ENCODE data around the gene CPN1. TPM values are rescaled to one million over a fixed set of nuclear protein-coding genes. Genes with fewer than 3 reads are reported as not detected.

CPN1 gene
- polyA plus RNA-seq, 1 donor (not counting 4 experiments of a cell fraction or from before 2014, with no cell fraction given): not detected

DNA sequence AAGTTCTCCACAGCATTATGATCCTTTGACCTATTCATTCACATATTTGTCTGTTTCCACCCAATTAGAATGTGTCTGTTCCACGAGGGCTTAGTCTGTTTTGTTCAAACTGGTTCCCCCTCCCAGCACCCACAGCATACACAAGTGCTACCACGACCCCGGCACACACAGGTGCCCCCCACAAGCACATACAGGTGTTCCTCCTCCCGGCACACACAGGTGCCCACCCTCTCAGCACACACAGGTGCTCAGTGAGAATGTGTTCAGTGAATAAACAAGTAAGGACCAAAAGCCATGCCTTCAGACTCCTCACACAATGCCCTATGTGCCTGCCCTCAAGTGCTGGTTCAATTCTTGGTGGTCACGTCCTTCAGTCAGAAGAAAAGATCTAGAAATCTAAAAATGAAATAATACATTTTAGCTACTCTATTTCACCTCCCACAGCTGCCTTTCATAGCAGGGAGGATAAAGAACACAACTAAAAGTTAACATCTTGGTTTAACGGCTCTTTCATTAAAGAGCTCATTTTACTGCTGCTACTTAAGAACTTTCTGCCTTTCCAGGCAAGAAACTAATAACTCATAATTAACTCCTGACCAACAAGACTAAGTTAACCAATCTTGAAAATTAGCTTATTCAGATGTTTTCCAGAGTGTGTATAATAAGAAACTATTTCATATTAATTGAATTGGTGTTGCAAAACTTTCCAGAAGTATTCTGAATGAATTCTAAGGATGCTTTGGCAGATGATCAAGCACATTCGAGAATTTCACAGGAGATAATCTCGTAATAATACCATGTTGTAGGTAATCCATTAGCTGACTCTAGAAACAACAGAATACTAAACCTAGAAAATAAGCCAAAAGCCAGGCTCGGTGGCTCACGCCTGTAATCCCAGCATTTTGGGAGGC, 74.2 kb downstream of the CPN1 start:
- Histone ChIP-seq H3K4me2 (ENCODE audit: control insufficient read depth, extremely low read depth, insufficient read depth, low read depth, low read length) (peak overlapping the region; percentile 90), H3K9me3 (ENCODE audit: control insufficient read depth, low read depth, low read length) (no peaks in the 10 kb centered on the region), H3K27ac (ENCODE audit: control insufficient read depth, insufficient read depth, low read length) (peak overlapping the region; percentile 66), H2AFZ (ENCODE audit: control insufficient read depth, low read length) (no peak overlapping the region), H3K4me1 (ENCODE audit: control insufficient read depth, extremely low read depth, insufficient read depth, low read length) (peaks cover 42% of the 10 kb centered on the region), H3K4me3 (ENCODE audit: control insufficient read depth in 2 of 3, extremely low read depth in 1 of 3, insufficient read depth in 2 of 3, low read depth in 1 of 3, low read length in 3 of 3) (peak overlapping the region; percentile 51 to 86 (median 77)), H4K20me1 (ENCODE audit: control insufficient read depth, extremely low read depth, insufficient read depth, low read length) (no peaks in the 10 kb centered on the region), H3K27me3 (ENCODE audit: control insufficient read depth, extremely low read depth, insufficient read depth, low read length) (no peaks in the 10 kb centered on the region), H3K79me2 (ENCODE audit: control insufficient read depth, insufficient read depth, low read length) (peaks cover 59% of the 10 kb centered on the region), H3K9ac (ENCODE audit: control insufficient read depth, extremely low read depth, insufficient read depth, low read length) (peak overlapping the region; percentile 87), H3K9me1 (ENCODE audit: control insufficient read depth, extremely low read depth, insufficient read depth, low read length) (no peaks in the 10 kb centered on the region), H3K36me3 (ENCODE audit: control insufficient read depth in 2 of 2, extremely low read depth in 1 of 2, insufficient read depth in 2 of 2, low read length in 2 of 2) (no peaks in the 10 kb centered on the region)
- no peak for FAIRE-seq
- TF ChIP-seq EZH2 (IDR thresholded peaks at IDR 0.05; ENCODE audit: low read length): no peak
- TF ChIP-seq, protein P1, sequence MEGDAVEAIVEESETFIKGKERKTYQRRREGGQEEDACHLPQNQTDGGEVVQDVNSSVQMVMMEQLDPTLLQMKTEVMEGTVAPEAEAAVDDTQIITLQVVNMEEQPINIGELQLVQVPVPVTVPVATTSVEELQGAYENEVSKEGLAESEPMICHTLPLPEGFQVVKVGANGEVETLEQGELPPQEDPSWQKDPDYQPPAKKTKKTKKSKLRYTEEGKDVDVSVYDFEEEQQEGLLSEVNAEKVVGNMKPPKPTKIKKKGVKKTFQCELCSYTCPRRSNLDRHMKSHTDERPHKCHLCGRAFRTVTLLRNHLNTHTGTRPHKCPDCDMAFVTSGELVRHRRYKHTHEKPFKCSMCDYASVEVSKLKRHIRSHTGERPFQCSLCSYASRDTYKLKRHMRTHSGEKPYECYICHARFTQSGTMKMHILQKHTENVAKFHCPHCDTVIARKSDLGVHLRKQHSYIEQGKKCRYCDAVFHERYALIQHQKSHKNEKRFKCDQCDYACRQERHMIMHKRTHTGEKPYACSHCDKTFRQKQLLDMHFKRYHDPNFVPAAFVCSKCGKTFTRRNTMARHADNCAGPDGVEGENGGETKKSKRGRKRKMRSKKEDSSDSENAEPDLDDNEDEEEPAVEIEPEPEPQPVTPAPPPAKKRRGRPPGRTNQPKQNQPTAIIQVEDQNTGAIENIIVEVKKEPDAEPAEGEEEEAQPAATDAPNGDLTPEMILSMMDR (optimal IDR thresholded peaks at IDR 0.05 in 1 of 3, IDR thresholded peaks at IDR 0.05 in 1 of 3, conservative IDR thresholded peaks at IDR 0.05 in 1 of 3; ENCODE audit: extremely low read depth in 1 of 3, insufficient read depth in 2 of 3, low read length in 3 of 3): no peak
- dilution Hi-C loops (cut with MboI; ENCODE audit: extremely low pct_ligation_motif_present, low sequenced_read_pairs): no loop called here
- no peak for DNase-seq (ENCODE audit: low read depth, low spot score)

DNA sequence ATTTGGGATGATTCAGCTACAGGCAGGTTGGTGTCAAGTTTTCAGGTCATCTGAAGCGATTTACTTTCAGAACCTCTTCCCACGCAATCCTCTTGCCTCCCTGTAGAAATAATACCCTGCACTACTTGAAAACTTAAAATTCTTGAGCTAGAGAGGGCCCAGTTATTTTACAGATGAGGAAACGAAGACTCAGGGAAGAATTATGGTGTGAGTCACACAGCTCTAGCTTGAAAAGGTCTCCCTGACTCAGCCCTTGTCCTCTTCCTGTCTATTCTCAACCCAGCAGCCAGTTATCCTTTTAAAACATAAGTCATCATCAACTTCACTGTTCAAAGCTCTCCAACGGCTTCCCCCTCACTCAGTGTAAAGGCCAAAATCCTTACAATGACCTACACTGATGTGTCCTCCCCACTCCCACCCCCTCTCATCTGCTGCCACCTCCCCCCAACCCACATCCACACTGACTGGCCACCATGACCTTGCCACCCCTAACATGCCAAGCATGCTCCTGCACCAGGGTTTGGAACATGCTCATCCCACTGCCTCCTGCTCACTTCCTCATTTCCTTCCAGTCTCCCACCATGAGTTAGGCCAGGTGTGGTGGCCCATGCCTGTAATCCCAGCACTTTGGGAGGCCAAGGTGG, 75.3 kb downstream of the CPN1 start:
- H3K4me2 ChIP-seq (ENCODE audit: control insufficient read depth, extremely low read depth, insufficient read depth, low read depth, low read length): peak overlapping the region; percentile 90
- dilution Hi-C loops (cut with MboI; ENCODE audit: extremely low pct_ligation_motif_present, low sequenced_read_pairs): no loop called here
- H3K36me3 ChIP-seq (ENCODE audit: control insufficient read depth in 2 of 2, extremely low read depth in 1 of 2, insufficient read depth in 2 of 2, low read length in 2 of 2): no peaks in the 10 kb centered on the region
- H3K9me1 ChIP-seq (ENCODE audit: control insufficient read depth, extremely low read depth, insufficient read depth, low read length): no peaks in the 10 kb centered on the region
- H3K79me2 ChIP-seq (ENCODE audit: control insufficient read depth, insufficient read depth, low read length): peaks cover 70% of the 10 kb centered on the region
- no peaks in the 10 kb centered on the region for H3K9me3 ChIP-seq (ENCODE audit: control insufficient read depth, low read depth, low read length)
- H3K4me3 ChIP-seq (ENCODE audit: control insufficient read depth in 2 of 3, extremely low read depth in 1 of 3, insufficient read depth in 2 of 3, low read depth in 1 of 3, low read length in 3 of 3): peak overlapping the region; percentile 15 to 52 (median 43)
- peak overlapping the region; percentile 87 for H3K9ac ChIP-seq (ENCODE audit: control insufficient read depth, extremely low read depth, insufficient read depth, low read length)
- H3K27ac ChIP-seq (ENCODE audit: control insufficient read depth, insufficient read depth, low read length): peak overlapping the region; percentile 66
- TF ChIP-seq EZH2 (IDR thresholded peaks at IDR 0.05; ENCODE audit: low read length): no peak
- TF ChIP-seq, protein P1 (optimal IDR thresholded peaks at IDR 0.05 in 1 of 3, IDR thresholded peaks at IDR 0.05 in 1 of 3, conservative IDR thresholded peaks at IDR 0.05 in 1 of 3; ENCODE audit: extremely low read depth in 1 of 3, insufficient read depth in 2 of 3, low read length in 3 of 3): no peak
- H4K20me1 ChIP-seq (ENCODE audit: control insufficient read depth, extremely low read depth, insufficient read depth, low read length): no peaks in the 10 kb centered on the region
- DNase-seq (ENCODE audit: low read depth, low spot score) (no peak), FAIRE-seq (peak; percentile 86)
- H2AFZ ChIP-seq (ENCODE audit: control insufficient read depth, low read length): no peak overlapping the region
- no peaks in the 10 kb centered on the region for H3K27me3 ChIP-seq (ENCODE audit: control insufficient read depth, extremely low read depth, insufficient read depth, low read length)
- peaks cover 50% of the 10 kb centered on the region for H3K4me1 ChIP-seq (ENCODE audit: control insufficient read depth, extremely low read depth, insufficient read depth, low read length)

Measured in keratinocyte (primary cell).